GM21381 (cell line): ENCODE results near the gene SAMD4A.
"Not testable (repeated sequence)": the region's sequence is repeated elsewhere in the genome, so short reads cannot be mapped to it uniquely, and the experiment has no call there.

Source experiments
- ATAC-seq: cut with Tn5 transposase; IDR thresholded peaks from one replicate; pipeline ENCODE4 v1.9.1; 2021; ENCODE audit warnings: mild to moderate bottlenecking, moderate library complexity; ENCODE audit not compliant: unreplicated experiment

SAMD4A gene

GRCh38 chr14:54594537-54594936, 27.6 kb downstream of the SAMD4A start:
- no peak for ATAC-seq

GRCh38 chr14:54597795-54598443, 31.0 kb downstream of the SAMD4A start:
- ATAC-seq = no peak

- no peak for ATAC-seq
These were observed 33.2 kb downstream of the SAMD4A start for GRCh38 chr14:54599966-54600716.

- no peak for ATAC-seq
These were observed 33.8 kb downstream of the SAMD4A start for GRCh38 chr14:54600717-54601109.

- ATAC-seq = no peak
These were observed 36.4 kb downstream of the SAMD4A start for GRCh38 chr14:54603362-54603761.

GRCh38 chr14:54606178-54606577, 39.2 kb downstream of the SAMD4A start:
- no peak for ATAC-seq

GRCh38 chr14:54606631-54607133, 39.8 kb downstream of the SAMD4A start:
- ATAC-seq = no peak

- ATAC-seq = no peak
These were observed 42.6 kb downstream of the SAMD4A start for GRCh38 chr14:54609576-54609975.

GRCh38 chr14:54610051-54610977, 43.4 kb downstream of the SAMD4A start:
- no peak for ATAC-seq

- no peak for ATAC-seq
These were observed 47.4 kb downstream of the SAMD4A start for GRCh38 chr14:54614296-54614695.

GRCh38 chr14:54617467-54617866, 50.5 kb downstream of the SAMD4A start:
- no peak for ATAC-seq

- ATAC-seq = no peak
These were observed 54.8 kb downstream of the SAMD4A start for GRCh38 chr14:54621686-54622085.

- peak; percentile 80 for ATAC-seq
These were observed 55.4 kb downstream of the SAMD4A start for GRCh38 chr14:54622192-54622958.

GRCh38 chr14:54623279-54624004, 56.5 kb downstream of the SAMD4A start:
- no peak for ATAC-seq

- ATAC-seq = not testable (repeated sequence)
These were observed 57.1 kb downstream of the SAMD4A start for GRCh38 chr14:54624005-54624358.

GRCh38 chr14:54625112-54625511, 58.2 kb downstream of the SAMD4A start:
- no peak for ATAC-seq

GRCh38 chr14:54627219-54627539, 60.3 kb downstream of the SAMD4A start:
- ATAC-seq = peak; percentile 3

- peak; percentile 65 for ATAC-seq
These were observed 60.8 kb downstream of the SAMD4A start for GRCh38 chr14:54627540-54628363.

GRCh38 chr14:54629183-54629582, 62.3 kb downstream of the SAMD4A start:
- ATAC-seq = no peak
